Mesendoderm (in vitro differentiated cells): ENCODE measurements around the gene LITAF.

Experiments
- DNase-seq: peaks from one replicate; pipeline ENCODE4 v3.0.0; 2013
- H2AK5ac ChIP-seq: 2 replicates; pipeline ENCODE4 v1.6.1; 2013; ENCODE audit warnings: low read length, inconsistent platforms
- H2BK120ac ChIP-seq: 2 replicates; pipeline ENCODE4 v1.6.1; 2013; ENCODE audit warnings: low read depth, mild to moderate bottlenecking, low read length, moderate library complexity, mixed read lengths
- H2BK15ac ChIP-seq: replicated peaks from 2 replicates; pipeline ENCODE4 v1.6.1; 2013; ENCODE audit warnings: low read depth, mild to moderate bottlenecking, moderate library complexity
- H2BK5ac ChIP-seq: 2 replicates; pipeline ENCODE4 v1.6.1; 2013; ENCODE audit warnings: low read length, inconsistent platforms
- H3K18ac ChIP-seq: 2 replicates; pipeline ENCODE4 v1.6.1; 2013; ENCODE audit warnings: mild to moderate bottlenecking, low read length, mixed read lengths
- H3K23ac ChIP-seq: one replicate; pipeline ENCODE4 v1.6.1; 2013; ENCODE audit warnings: low read length
- H3K27ac ChIP-seq: 2 replicates; pipeline ENCODE4 v1.5.1; 2013; ENCODE audit warnings: low read depth, mild to moderate bottlenecking, inconsistent platforms, low read length, moderate library complexity
- H3K27me3 ChIP-seq: 2 replicates; pipeline ENCODE4 v1.6.1; 2013; ENCODE audit warnings: low read length, control low read depth, mild to moderate bottlenecking, inconsistent platforms; ENCODE audit not compliant: insufficient read depth, poor library complexity
- H3K36me3 ChIP-seq: 2 replicates; pipeline ENCODE4 v1.6.1; 2013; ENCODE audit warnings: low read length, inconsistent platforms; ENCODE audit not compliant: control insufficient read depth, insufficient read depth
- H3K4ac ChIP-seq: one replicate; pipeline ENCODE4 v1.6.1; 2013; ENCODE audit warnings: low read depth, mild to moderate bottlenecking, low read length, moderate library complexity
- H3K4me1 ChIP-seq: 2 replicates; pipeline ENCODE4 v1.6.1; 2013; ENCODE audit warnings: low read depth, low read length, inconsistent platforms; ENCODE audit not compliant: control insufficient read depth
- H3K4me2 ChIP-seq: 2 replicates; pipeline ENCODE4 v1.6.1; 2013; ENCODE audit warnings: low read length
- H3K4me3 ChIP-seq: 2 replicates; pipeline ENCODE4 v1.5.1; 2013; ENCODE audit warnings: mild to moderate bottlenecking, low read length
- H3K56ac ChIP-seq: one replicate; pipeline ENCODE4 v1.6.1; 2013; ENCODE audit warnings: low read length
- H3K79me1 ChIP-seq: 2 replicates; pipeline ENCODE4 v1.6.1; 2013; ENCODE audit warnings: low read length, inconsistent platforms
- H3K79me2 ChIP-seq: 2 replicates; pipeline ENCODE4 v1.6.1; 2013; ENCODE audit warnings: mild to moderate bottlenecking, low read length; ENCODE audit not compliant: control insufficient read depth, insufficient read depth
- H3K9ac ChIP-seq: 2 replicates; pipeline ENCODE4 v1.6.1; 2013; ENCODE audit warnings: low read length, inconsistent platforms
- H4K5ac ChIP-seq: one replicate; pipeline ENCODE4 v1.6.1; 2013; ENCODE audit warnings: low read length
- H4K8ac ChIP-seq: one replicate; pipeline ENCODE4 v1.6.1; 2013; ENCODE audit warnings: low read depth, mild to moderate bottlenecking, control low read depth, low read length, moderate library complexity
- WGBS: extraction: QIAGEN DNeasy Blood & Tissue Kit; methylation state at CpG from one replicate; pipeline ENCODE4 v1.1.7; 2013; ENCODE audit warnings: low lambda C conversion rate, missing lambda C conversion rate; ENCODE audit not compliant: insufficient coverage; ENCODE audit errors: extremely low coverage; 5-methylcytosine and 5-hydroxymethylcytosine counted together

Gene LITAF

GRCh38 chr16:11511801-11512200 is 74.9 kb downstream of the LITAF start:
- Histone ChIP-seq H3K27ac (no peak overlapping the region), H4K8ac (no peak overlapping the region), H3K4me3 (no peak overlapping the region), H2AK5ac (no peak overlapping the region), H3K56ac (no peak overlapping the region), H4K5ac (no peak overlapping the region), H3K4me1 (no peaks in the 10 kb centered on the region), H3K9ac (no peak overlapping the region), H2BK15ac (no peak overlapping the region), H3K23ac (no peak overlapping the region), H3K4ac (no peak overlapping the region), H2BK120ac (no peak overlapping the region), H3K27me3 (no peaks in the 10 kb centered on the region), H2BK5ac (no peak overlapping the region), H3K18ac (no peak overlapping the region), H3K79me1 (no peaks in the 10 kb centered on the region), H3K79me2 (no peaks in the 10 kb centered on the region), H3K36me3 (no peaks in the 10 kb centered on the region), H3K4me2 (no peak overlapping the region)
- WGBS, result no CpG with 5 or more reads among the region's 6 CpGs
- DNase-seq, result no peak

- Histone ChIP-seq H3K18ac (no peak overlapping the region), H3K23ac (no peak overlapping the region), H3K27ac (no peak overlapping the region), H3K4me2 (no peak overlapping the region), H3K79me1 (no peaks in the 10 kb centered on the region), H2BK15ac (no peak overlapping the region), H3K9ac (no peak overlapping the region), H4K8ac (no peak overlapping the region), H2BK5ac (no peak overlapping the region), H3K27me3 (no peaks in the 10 kb centered on the region), H2BK120ac (no peak overlapping the region), H3K4me1 (no peaks in the 10 kb centered on the region), H3K36me3 (no peaks in the 10 kb centered on the region), H3K79me2 (no peaks in the 10 kb centered on the region), H4K5ac (no peak overlapping the region), H2AK5ac (no peak overlapping the region), H3K4me3 (no peak overlapping the region), H3K4ac (no peak overlapping the region), H3K56ac (no peak overlapping the region)
- WGBS, result no CpG with 5 or more reads among the region's 2 CpGs
- no peak for DNase-seq
These were observed 75.4 kb downstream of the LITAF start for GRCh38 chr16:11511328-11511727.

GRCh38 chr16:11510178-11510973 is 76.3 kb downstream of the LITAF start:
- Histone ChIP-seq H4K8ac (no peak overlapping the region), H2BK120ac (no peak overlapping the region), H3K23ac (no peak overlapping the region), H3K36me3 (no peaks in the 10 kb centered on the region), H2BK15ac (no peak overlapping the region), H3K4me2 (no peak overlapping the region), H3K27me3 (no peaks in the 10 kb centered on the region), H3K4me1 (no peaks in the 10 kb centered on the region), H3K56ac (no peak overlapping the region), H2AK5ac (no peak overlapping the region), H3K79me2 (no peaks in the 10 kb centered on the region), H3K18ac (no peak overlapping the region), H3K4me3 (no peak overlapping the region), H2BK5ac (no peak overlapping the region), H4K5ac (no peak overlapping the region), H3K27ac (no peak overlapping the region), H3K4ac (no peak overlapping the region), H3K9ac (no peak overlapping the region), H3K79me1 (no peaks in the 10 kb centered on the region)
- DNase-seq, result no peak
- WGBS, result no CpG with 5 or more reads among the region's 12 CpGs

- no CpG with 5 or more reads among the region's 3 CpGs for WGBS
- H2AK5ac ChIP-seq, result no peak overlapping the region
- H3K9ac ChIP-seq, result no peak overlapping the region
- H3K36me3 ChIP-seq, result no peaks in the 10 kb centered on the region
- no peak overlapping the region for H4K8ac ChIP-seq
- no peak overlapping the region for H3K23ac ChIP-seq
- no peaks in the 10 kb centered on the region for H3K79me1 ChIP-seq
- H2BK120ac ChIP-seq, result no peak overlapping the region
- no peak overlapping the region for H2BK5ac ChIP-seq
- H2BK15ac ChIP-seq, result no peak overlapping the region
- H4K5ac ChIP-seq, result no peak overlapping the region
- no peaks in the 10 kb centered on the region for H3K27me3 ChIP-seq
- no peak overlapping the region for H3K27ac ChIP-seq
- no peak overlapping the region for H3K56ac ChIP-seq
- H3K18ac ChIP-seq, result no peak overlapping the region
- H3K4me3 ChIP-seq, result no peak overlapping the region
- H3K4me1 ChIP-seq, result no peaks in the 10 kb centered on the region
- H3K4ac ChIP-seq, result no peak overlapping the region
- no peak overlapping the region for H3K4me2 ChIP-seq
- no peak for DNase-seq
- H3K79me2 ChIP-seq, result no peaks in the 10 kb centered on the region
These were observed 78.7 kb downstream of the LITAF start for GRCh38 chr16:11507991-11508390.

GRCh38 chr16:11507350-11507749 is 79.4 kb downstream of the LITAF start:
- Histone ChIP-seq H3K27me3 (no peaks in the 10 kb centered on the region), H3K79me2 (no peaks in the 10 kb centered on the region), H3K23ac (no peak overlapping the region), H3K4ac (no peak overlapping the region), H3K56ac (no peak overlapping the region), H3K4me2 (no peak overlapping the region), H2BK15ac (no peak overlapping the region), H4K5ac (no peak overlapping the region), H3K9ac (no peak overlapping the region), H3K36me3 (no peaks in the 10 kb centered on the region), H4K8ac (no peak overlapping the region), H3K18ac (no peak overlapping the region), H3K27ac (no peak overlapping the region), H2BK5ac (no peak overlapping the region), H2AK5ac (no peak overlapping the region), H3K79me1 (no peaks in the 10 kb centered on the region), H2BK120ac (no peak overlapping the region), H3K4me1 (no peaks in the 10 kb centered on the region), H3K4me3 (no peak overlapping the region)
- DNase-seq, result no peak
- no CpG with 5 or more reads among the region's 7 CpGs for WGBS
